ENCODE measurements around the gene TERC. TPM values are rescaled to one million over a fixed set of nuclear protein-coding genes. Genes with fewer than 3 reads are reported as not detected.
A peak's percentile ranks its signal among the peaks of the same experiment; 100 is the strongest.

TERC gene
- total RNA-seq, 3 donors from 2014 or later: 2.3 to 7.6 TPM; not detected in 1

GRCh38 chr3:169790219-169790618 lies 25.4 kb upstream of the TERC start:
- intact Hi-C loops (cut with DNase I, micrococcal nuclease): no loop called here
- Histone ChIP-seq H3K9me3 (no peaks in the 10 kb centered on the region), H3K4me1 (ENCODE audit: low read depth) (no peaks in the 10 kb centered on the region), H3K36me3 (ENCODE audit: low read depth) (no peaks in the 10 kb centered on the region), H3K4me3 (no peak overlapping the region)
- TF ChIP-seq CTCF (IDR thresholded peaks at IDR 0.05): no peak
- DNase-seq (no peak), ATAC-seq (no peak)

- DNase-seq (no peak), ATAC-seq (no peak)
- no peak overlapping the region for H3K4me3 ChIP-seq
- no peaks in the 10 kb centered on the region for H3K36me3 ChIP-seq (ENCODE audit: low read depth)
- H3K9me3 ChIP-seq: no peaks in the 10 kb centered on the region
- no peaks in the 10 kb centered on the region for H3K4me1 ChIP-seq (ENCODE audit: low read depth)
- no peak for TF ChIP-seq CTCF (IDR thresholded peaks at IDR 0.05)
- intact Hi-C loops (cut with DNase I, micrococcal nuclease): no loop called here
These were observed 22.9 kb upstream of the TERC start for GRCh38 chr3:169787791-169788190.

- Histone ChIP-seq H3K36me3 (ENCODE audit: low read depth) (no peaks in the 10 kb centered on the region), H3K4me1 (ENCODE audit: low read depth) (no peaks in the 10 kb centered on the region), H3K4me3 (no peak overlapping the region), H3K9me3 (no peaks in the 10 kb centered on the region)
- no peak for TF ChIP-seq CTCF (IDR thresholded peaks at IDR 0.05)
- ATAC-seq (no peak), DNase-seq (no peak)
- intact Hi-C loops (cut with DNase I, micrococcal nuclease): no loop called here
These were observed 22.3 kb upstream of the TERC start for GRCh38 chr3:169787120-169787519.

- no peak for DNase-seq
- H3K36me3 ChIP-seq (ENCODE audit: low read depth): peaks cover 3% of the 10 kb centered on the region
- ATAC-seq: peak; percentile 51
- H3K9me3 ChIP-seq: no peaks in the 10 kb centered on the region
- peaks cover 6% of the 10 kb centered on the region for H3K4me1 ChIP-seq (ENCODE audit: low read depth)
- H3K4me3 ChIP-seq: no peak overlapping the region
- no peak for TF ChIP-seq CTCF (IDR thresholded peaks at IDR 0.05)
- intact Hi-C loops (cut with DNase I, micrococcal nuclease): no loop called here
These were observed 16.5 kb upstream of the TERC start for GRCh38 chr3:169781209-169781855.

- Histone ChIP-seq H3K36me3 (ENCODE audit: low read depth) (peaks cover 3% of the 10 kb centered on the region), H3K4me3 (no peak overlapping the region), H3K4me1 (ENCODE audit: low read depth) (peaks cover 6% of the 10 kb centered on the region), H3K9me3 (no peaks in the 10 kb centered on the region)
- no peak for ATAC-seq
- DNase-seq: no peak
- intact Hi-C loops (cut with DNase I, micrococcal nuclease): no loop called here
- no peak for TF ChIP-seq CTCF (IDR thresholded peaks at IDR 0.05)
These were observed 15.9 kb upstream of the TERC start for GRCh38 chr3:169780742-169781141.

GRCh38 chr3:169777822-169778221 lies 13.0 kb upstream of the TERC start:
- TF ChIP-seq CTCF (IDR thresholded peaks at IDR 0.05): no peak
- ATAC-seq: no peak
- Histone ChIP-seq H3K4me3 (no peak overlapping the region), H3K4me1 (ENCODE audit: low read depth) (peaks cover 20% of the 10 kb centered on the region), H3K36me3 (ENCODE audit: low read depth) (peaks cover 3% of the 10 kb centered on the region), H3K9me3 (no peaks in the 10 kb centered on the region)
- no peak for DNase-seq
- intact Hi-C loops (cut with DNase I, micrococcal nuclease): no loop called here

Data from mucosa of descending colon (tissue), 3 donors.